GM12878 (cell line): ENCODE results near the gene LRFN2. TPM values are rescaled to one million over a fixed set of nuclear protein-coding genes. Genes with fewer than 3 reads are reported as not detected.

Experiments used
- ATAC-seq: fragments of 200-7000 bp; cut with Tn5 transposase; 3 replicates; pipeline ENCODE4 v1.9.1; 2020; ENCODE audit warnings: mild to moderate bottlenecking, moderate library complexity
- BruUV-seq: library from RNA; stranded (reverse); fragments of 400-500 nt; replicated peaks from 2 replicates; lab custom pipeline; 2021; lab: Mats Ljungman, UMichigan
- CTCF ChIA-PET: fragments of 300-600 bp; sonication (Branson Sonifier 250); formaldehyde crosslinking; extraction: SDS; loops from one replicate; lab custom pipeline; 2021; ENCODE audit warnings: inconsistent platforms; lab: Yijun Ruan, JAX
- POLR2A ChIA-PET: fragments of 350-600 bp; formaldehyde crosslinking; extraction: SDS; loops from one replicate; lab custom pipeline; 2021; ENCODE audit warnings: inconsistent platforms; lab: Charles Lee
- RAD21 ChIA-PET: fragments of 300-600 bp; sonication (Branson Sonifier 250); formaldehyde crosslinking; loops from one replicate; lab custom pipeline; 2023; ENCODE audit warnings: antibody characterized with exemption; ENCODE audit not compliant: unreplicated experiment; lab: Charles Lee
- SMC1A ChIA-PET: fragments of 300-600 bp; sonication (Branson Sonifier 250); formaldehyde crosslinking; loops from one replicate; lab custom pipeline; 2023; ENCODE audit not compliant: unreplicated experiment, uncharacterized antibody; lab: Charles Lee
- DNase-seq: peaks from one replicate; pipeline ENCODE4 v3.0.0-alpha.2; 2011; ENCODE audit warnings: low read depth, low spot score
- FAIRE-seq: peaks from 3 replicates; lab custom pipeline; 2011; peaks lifted over from hg19 to GRCh38; lab: Jason Lieb, UNC
- H2AFZ ChIP-seq: 2 replicates; pipeline ENCODE4 v1.6.0; 2011; ENCODE audit warnings: low read depth, low read length, control low read depth; ENCODE audit not compliant: control insufficient read depth
- H3K27ac ChIP-seq: 2 replicates; pipeline ENCODE4 v1.5.1; 2011; ENCODE audit warnings: control low read depth; ENCODE audit not compliant: control insufficient read depth, insufficient read depth
- H3K27me3 ChIP-seq, 2 experiments: replicated peaks in 1 of 2; 2 replicates each; pipeline versions ENCODE4 v1.6.0 to v1.6.1; 2011; ENCODE audit warnings: low read length in 1 of 2; ENCODE audit not compliant: control insufficient read depth in 2 of 2, insufficient read depth in 2 of 2
- H3K36me3 ChIP-seq, 2 experiments: 2 replicates each; pipeline ENCODE4 v1.5.1; 2011; ENCODE audit warnings: low read length in 1 of 2; ENCODE audit not compliant: control insufficient read depth in 2 of 2, insufficient read depth in 2 of 2
- H3K4me1 ChIP-seq: 2 replicates; pipeline ENCODE4 v1.6.1; 2011; ENCODE audit warnings: mild to moderate bottlenecking, low read length, moderate library complexity, mixed read lengths; ENCODE audit not compliant: control insufficient read depth, insufficient read depth
- H3K4me2 ChIP-seq: 2 replicates; pipeline ENCODE4 v1.6.0; 2011; ENCODE audit warnings: control low read depth; ENCODE audit not compliant: control insufficient read depth, insufficient read depth
- H3K4me3 ChIP-seq: fragments of 200-600 bp; sonication (generic); 2 replicates; pipeline ENCODE4 v1.5.1; 2016
- H3K79me2 ChIP-seq: 2 replicates; pipeline ENCODE4 v1.6.0; 2011; ENCODE audit warnings: low read length; ENCODE audit not compliant: control insufficient read depth, insufficient read depth
- H3K9ac ChIP-seq: 2 replicates; pipeline ENCODE4 v1.8.0; 2011; ENCODE audit warnings: low read length, control low read depth, mixed read lengths; ENCODE audit not compliant: control insufficient read depth, insufficient read depth
- H3K9me3 ChIP-seq: replicated peaks from 3 replicates; pipeline ENCODE4 v1.5.1; 2011; ENCODE audit warnings: mild to moderate bottlenecking, low read length; ENCODE audit not compliant: control insufficient read depth, insufficient read depth
- H4K20me1 ChIP-seq: 2 replicates; pipeline ENCODE4 v1.6.0; 2011; ENCODE audit not compliant: control insufficient read depth, insufficient read depth
- POU2F2 ChIP-seq: IDR thresholded peaks from 3 replicates; pipeline ENCODE4 v1.6.1; 2011; ENCODE audit warnings: low read depth, mild to moderate bottlenecking, low read length, borderline replicate concordance
- SP1 ChIP-seq: IDR thresholded peaks from one replicate; pipeline ENCODE4 v1.6.1; 2011; ENCODE audit warnings: low read depth, low read length
- ZNF207 ChIP-seq: fragments of 450-650 bp; IDR thresholded peaks from 2 replicates; pipeline ENCODE4 v1.6.1; 2014; ENCODE audit warnings: antibody characterized with exemption, mild to moderate bottlenecking, borderline replicate concordance
- WGBS: methylation state at CpG from one replicate; pipeline ENCODE4 v1.1.6; 2016; ENCODE audit warnings: low lambda C conversion rate; ENCODE audit not compliant: insufficient replicate concordance, insufficient coverage; ENCODE audit errors: missing lambda C conversion rate; 5-methylcytosine and 5-hydroxymethylcytosine counted together
- in situ Hi-C: fragments of 300-500 bp; cut with MboI; formaldehyde crosslinking; loops from 9 replicates; pipeline ENCODE4 v1.14.3; 2018; ENCODE audit warnings: mixed read lengths
- intact Hi-C: fragments of 100-400 bp; cut with micrococcal nuclease; formaldehyde crosslinking; loops from one replicate; pipeline ENCODE4 v1.14.2; 2022; ENCODE audit not compliant: unreplicated experiment
- polyA plus RNA-seq, 11 experiments: library from polyadenylated mRNA; depleted of rRNA in 4 of 11; unstranded in 6 of 11; stranded (reverse) in 5 of 11; fragments of >200 nt; fragmentation: Nextera tagmentation in 4 of 11; fragmentation: Illumina TruSeq in 1 of 11; extraction: Ambion mirVana in 4 of 11; extraction: Trizol in 1 of 11; gene quantifications; 1 replicate in 1 of 11; 2 replicates in 10 of 11; pipeline versions ENCODE4 v1.2.1 to v1.2.3, GENCODE V29; 2011 to 2016; ENCODE audit warnings: inconsistent platforms in 2 of 11, missing spikeins in 2 of 11, low read depth in 1 of 11
- total RNA-seq, 4 experiments: library from RNA; depleted of rRNA in 3 of 4; stranded (reverse); fragments of >200 nt in 3 of 4; fragmentation: Illumina TruSeq in 1 of 4; extraction: Trizol in 1 of 4; gene quantifications; 2 replicates each; pipeline versions ENCODE4 v1.2.1 to v1.2.3, GENCODE V29; 2013 to 2021
- TF ChIP-seq, protein P1 (sequence below): fragments of 450-650 bp; IDR thresholded peaks from 2 replicates; pipeline ENCODE4 v1.6.1; 2017; ENCODE audit warnings: mild to moderate bottlenecking, moderate library complexity
- TF ChIP-seq, protein P2 (sequence below): fragments of 450-650 bp; IDR thresholded peaks from 2 replicates; pipeline ENCODE4 v1.6.1; 2017; ENCODE audit warnings: mild to moderate bottlenecking

Gene LRFN2
- total and polyA plus RNA-seq, 10 of the 15 experiments (the other 5 are each of a cell fraction or from before 2014, with no cell fraction given) = not detected

GRCh38 chr6:40482532-40482931 is 104.6 kb downstream of the LRFN2 start:
- ChIA-PET RAD21 (no interaction called here), SMC1A (no interaction called here), POLR2A (no interaction called here), CTCF (no interaction called here)
- TF ChIP-seq POU2F2 = no peak
- no peak for TF ChIP-seq ZNF207
- TF ChIP-seq, protein P1, sequence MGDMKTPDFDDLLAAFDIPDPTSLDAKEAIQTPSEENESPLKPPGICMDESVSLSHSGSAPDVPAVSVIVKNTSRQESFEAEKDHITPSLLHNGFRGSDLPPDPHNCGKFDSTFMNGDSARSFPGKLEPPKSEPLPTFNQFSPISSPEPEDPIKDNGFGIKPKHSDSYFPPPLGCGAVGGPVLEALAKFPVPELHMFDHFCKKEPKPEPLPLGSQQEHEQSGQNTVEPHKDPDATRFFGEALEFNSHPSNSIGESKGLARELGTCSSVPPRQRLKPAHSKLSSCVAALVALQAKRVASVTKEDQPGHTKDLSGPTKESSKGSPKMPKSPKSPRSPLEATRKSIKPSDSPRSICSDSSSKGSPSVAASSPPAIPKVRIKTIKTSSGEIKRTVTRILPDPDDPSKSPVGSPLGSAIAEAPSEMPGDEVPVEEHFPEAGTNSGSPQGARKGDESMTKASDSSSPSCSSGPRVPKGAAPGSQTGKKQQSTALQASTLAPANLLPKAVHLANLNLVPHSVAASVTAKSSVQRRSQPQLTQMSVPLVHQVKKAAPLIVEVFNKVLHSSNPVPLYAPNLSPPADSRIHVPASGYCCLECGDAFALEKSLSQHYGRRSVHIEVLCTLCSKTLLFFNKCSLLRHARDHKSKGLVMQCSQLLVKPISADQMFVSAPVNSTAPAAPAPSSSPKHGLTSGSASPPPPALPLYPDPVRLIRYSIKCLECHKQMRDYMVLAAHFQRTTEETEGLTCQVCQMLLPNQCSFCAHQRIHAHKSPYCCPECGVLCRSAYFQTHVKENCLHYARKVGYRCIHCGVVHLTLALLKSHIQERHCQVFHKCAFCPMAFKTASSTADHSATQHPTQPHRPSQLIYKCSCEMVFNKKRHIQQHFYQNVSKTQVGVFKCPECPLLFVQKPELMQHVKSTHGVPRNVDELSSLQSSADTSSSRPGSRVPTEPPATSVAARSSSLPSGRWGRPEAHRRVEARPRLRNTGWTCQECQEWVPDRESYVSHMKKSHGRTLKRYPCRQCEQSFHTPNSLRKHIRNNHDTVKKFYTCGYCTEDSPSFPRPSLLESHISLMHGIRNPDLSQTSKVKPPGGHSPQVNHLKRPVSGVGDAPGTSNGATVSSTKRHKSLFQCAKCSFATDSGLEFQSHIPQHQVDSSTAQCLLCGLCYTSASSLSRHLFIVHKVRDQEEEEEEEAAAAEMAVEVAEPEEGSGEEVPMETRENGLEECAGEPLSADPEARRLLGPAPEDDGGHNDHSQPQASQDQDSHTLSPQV = no peak
- TF ChIP-seq, protein P2, sequence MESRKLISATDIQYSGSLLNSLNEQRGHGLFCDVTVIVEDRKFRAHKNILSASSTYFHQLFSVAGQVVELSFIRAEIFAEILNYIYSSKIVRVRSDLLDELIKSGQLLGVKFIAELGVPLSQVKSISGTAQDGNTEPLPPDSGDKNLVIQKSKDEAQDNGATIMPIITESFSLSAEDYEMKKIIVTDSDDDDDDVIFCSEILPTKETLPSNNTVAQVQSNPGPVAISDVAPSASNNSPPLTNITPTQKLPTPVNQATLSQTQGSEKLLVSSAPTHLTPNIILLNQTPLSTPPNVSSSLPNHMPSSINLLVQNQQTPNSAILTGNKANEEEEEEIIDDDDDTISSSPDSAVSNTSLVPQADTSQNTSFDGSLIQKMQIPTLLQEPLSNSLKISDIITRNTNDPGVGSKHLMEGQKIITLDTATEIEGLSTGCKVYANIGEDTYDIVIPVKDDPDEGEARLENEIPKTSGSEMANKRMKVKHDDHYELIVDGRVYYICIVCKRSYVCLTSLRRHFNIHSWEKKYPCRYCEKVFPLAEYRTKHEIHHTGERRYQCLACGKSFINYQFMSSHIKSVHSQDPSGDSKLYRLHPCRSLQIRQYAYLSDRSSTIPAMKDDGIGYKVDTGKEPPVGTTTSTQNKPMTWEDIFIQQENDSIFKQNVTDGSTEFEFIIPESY = no peak
- no peak for TF ChIP-seq SP1
- in situ Hi-C loops = no loop called here
- Histone ChIP-seq H3K4me2 (no peak overlapping the region), H3K9ac (no peak overlapping the region), H4K20me1 (no peaks in the 10 kb centered on the region), H3K27ac (no peak overlapping the region), H3K4me3 (no peak overlapping the region), H3K79me2 (no peaks in the 10 kb centered on the region), H2AFZ (no peak overlapping the region), H3K4me1 (no peaks in the 10 kb centered on the region), H3K36me3 (no peaks in the 10 kb centered on the region), H3K9me3 (no peaks in the 10 kb centered on the region), H3K27me3 (peaks cover 0 to 7% of the 10 kb centered on the region in 2 experiments; a peak in 2 of 4 replicates)
- intact Hi-C loops = no loop called here
- FAIRE-seq (no peak), ATAC-seq (no peak), DNase-seq (no peak)
- 21% methylated on average over 7 of the region's 7 CpGs for WGBS
- BruUV-seq = no TSS peak
